HUES48 (cell line): ENCODE data around the gene PSD2.
A peak's percentile ranks its signal among the peaks of the same experiment; 100 is the strongest.

Source experiments
- H3K27ac ChIP-seq: one replicate; pipeline ENCODE4 v1.7.0; 2013; ENCODE audit warnings: low read depth, low read length, inconsistent platforms
- H3K27me3 ChIP-seq: 2 replicates; pipeline ENCODE4 v1.6.1; 2013; ENCODE audit warnings: mild to moderate bottlenecking, low read length; ENCODE audit not compliant: control insufficient read depth, insufficient read depth
- H3K36me3 ChIP-seq: 2 replicates; pipeline ENCODE4 v1.6.1; 2013; ENCODE audit warnings: low read length; ENCODE audit not compliant: control insufficient read depth, insufficient read depth
- H3K4me1 ChIP-seq: 2 replicates; pipeline ENCODE4 v1.6.1; 2013; ENCODE audit warnings: mild to moderate bottlenecking, low read length; ENCODE audit not compliant: control insufficient read depth, insufficient read depth
- H3K4me3 ChIP-seq: 2 replicates; pipeline ENCODE4 v1.5.1; 2013; ENCODE audit warnings: mild to moderate bottlenecking, low read depth, low read length
- H3K9ac ChIP-seq: 2 replicates; pipeline ENCODE4 v1.6.1; 2013; ENCODE audit warnings: mild to moderate bottlenecking, low read depth, low read length, moderate library complexity
- H3K9me3 ChIP-seq: 2 replicates; pipeline ENCODE4 v1.6.1; 2013; ENCODE audit warnings: low read length; ENCODE audit not compliant: control insufficient read depth, insufficient read depth

PSD2 gene

GRCh38 chr5:139775872-139776271 is 19.7 kb upstream of the PSD2 start:
- H3K36me3 ChIP-seq = no peaks in the 10 kb centered on the region
- no peak overlapping the region for H3K9ac ChIP-seq
- H3K4me3 ChIP-seq = no peak overlapping the region
- no peaks in the 10 kb centered on the region; the same call in 1 of the 2 replicates for H3K27me3 ChIP-seq
- peaks cover 4% of the 10 kb centered on the region; the same call in 1 of the 2 replicates for H3K4me1 ChIP-seq
- H3K9me3 ChIP-seq = no peaks in the 10 kb centered on the region
- H3K27ac ChIP-seq = no peak overlapping the region

- no peak overlapping the region for H3K27ac ChIP-seq
- peaks cover 4% of the 10 kb centered on the region; the same call in 1 of the 2 replicates for H3K4me1 ChIP-seq
- H3K9me3 ChIP-seq = no peaks in the 10 kb centered on the region
- no peaks in the 10 kb centered on the region for H3K36me3 ChIP-seq
- no peak overlapping the region for H3K9ac ChIP-seq
- H3K27me3 ChIP-seq = no peaks in the 10 kb centered on the region; the same call in 1 of the 2 replicates
- no peak overlapping the region for H3K4me3 ChIP-seq
These were observed 18.7 kb upstream of the PSD2 start for GRCh38 chr5:139776861-139777260.

- Histone ChIP-seq H3K27me3 (peaks cover 13% of the 10 kb centered on the region), H3K4me1 (peaks cover 3% of the 10 kb centered on the region; the same call in 1 of the 2 replicates), H3K9me3 (no peaks in the 10 kb centered on the region), H3K4me3 (no peak overlapping the region), H3K27ac (no peak overlapping the region), H3K36me3 (no peaks in the 10 kb centered on the region), H3K9ac (no peak overlapping the region)
These were observed 12.1 kb upstream of the PSD2 start for GRCh38 chr5:139783436-139783965.

- Histone ChIP-seq H3K9ac (no peak overlapping the region), H3K4me1 (peaks cover 3% of the 10 kb centered on the region; the same call in 1 of the 2 replicates), H3K27me3 (peaks cover 23% of the 10 kb centered on the region), H3K27ac (no peak overlapping the region), H3K9me3 (no peaks in the 10 kb centered on the region), H3K4me3 (no peak overlapping the region), H3K36me3 (no peaks in the 10 kb centered on the region)
These were observed 11.1 kb upstream of the PSD2 start for GRCh38 chr5:139784488-139784887.

GRCh38 chr5:139787257-139787567 is 8.4 kb upstream of the PSD2 start:
- no peak overlapping the region for H3K27ac ChIP-seq
- peaks cover 3% of the 10 kb centered on the region; the same call in 1 of the 2 replicates for H3K4me1 ChIP-seq
- no peaks in the 10 kb centered on the region for H3K36me3 ChIP-seq
- H3K27me3 ChIP-seq = peaks cover 43% of the 10 kb centered on the region
- H3K4me3 ChIP-seq = no peak overlapping the region
- H3K9me3 ChIP-seq = no peaks in the 10 kb centered on the region
- no peak overlapping the region for H3K9ac ChIP-seq

GRCh38 chr5:139787568-139788293 is 7.9 kb upstream of the PSD2 start:
- H3K9me3 ChIP-seq = no peaks in the 10 kb centered on the region
- H3K27me3 ChIP-seq = peaks cover 49% of the 10 kb centered on the region
- H3K36me3 ChIP-seq = no peaks in the 10 kb centered on the region
- H3K4me3 ChIP-seq = peak overlapping the region; percentile 89
- H3K9ac ChIP-seq = 0 out of 2 replicates have a peak overlapping the region, but pooled peaks have one; percentile 9
- peaks cover 3% of the 10 kb centered on the region; the same call in 1 of the 2 replicates for H3K4me1 ChIP-seq
- no peak overlapping the region for H3K27ac ChIP-seq

- Histone ChIP-seq H3K4me3 (peak overlapping the region; percentile 50; the same call in 1 of the 2 replicates), H3K9me3 (no peaks in the 10 kb centered on the region), H3K27ac (no peak overlapping the region), H3K36me3 (no peaks in the 10 kb centered on the region), H3K4me1 (peaks cover 3% of the 10 kb centered on the region; the same call in 1 of the 2 replicates), H3K9ac (no peak overlapping the region), H3K27me3 (peaks cover 55% of the 10 kb centered on the region)
These were observed 7.2 kb upstream of the PSD2 start for GRCh38 chr5:139788294-139788910.

GRCh38 chr5:139789116-139789844 is 6.3 kb upstream of the PSD2 start:
- Histone ChIP-seq H3K4me1 (peaks cover 3% of the 10 kb centered on the region; the same call in 1 of the 2 replicates), H3K4me3 (no peak overlapping the region), H3K36me3 (no peaks in the 10 kb centered on the region), H3K27me3 (peaks cover 64% of the 10 kb centered on the region), H3K9me3 (no peaks in the 10 kb centered on the region), H3K27ac (no peak overlapping the region), H3K9ac (no peak overlapping the region)

GRCh38 chr5:139789845-139790189 is 5.8 kb upstream of the PSD2 start:
- Histone ChIP-seq H3K9ac (no peak overlapping the region), H3K4me3 (no peak overlapping the region), H3K9me3 (no peaks in the 10 kb centered on the region), H3K27me3 (peaks cover 69% of the 10 kb centered on the region), H3K4me1 (peaks cover 3% of the 10 kb centered on the region; the same call in 1 of the 2 replicates), H3K27ac (no peak overlapping the region), H3K36me3 (no peaks in the 10 kb centered on the region)

- no peak overlapping the region for H3K9ac ChIP-seq
- H3K4me1 ChIP-seq = peaks cover 3% of the 10 kb centered on the region; the same call in 1 of the 2 replicates
- no peak overlapping the region for H3K27ac ChIP-seq
- H3K36me3 ChIP-seq = no peaks in the 10 kb centered on the region
- H3K9me3 ChIP-seq = no peaks in the 10 kb centered on the region
- H3K4me3 ChIP-seq = no peak overlapping the region
- peaks cover 87% of the 10 kb centered on the region for H3K27me3 ChIP-seq
These were observed 3.4 kb upstream of the PSD2 start for GRCh38 chr5:139792218-139792617.
